Measurements from ENCODE around the gene CALCR.
"Not testable (repeated sequence)": the region's sequence is repeated elsewhere in the genome, so short reads cannot be mapped to it uniquely, and the experiment has no call there.

Gene CALCR

DNA sequence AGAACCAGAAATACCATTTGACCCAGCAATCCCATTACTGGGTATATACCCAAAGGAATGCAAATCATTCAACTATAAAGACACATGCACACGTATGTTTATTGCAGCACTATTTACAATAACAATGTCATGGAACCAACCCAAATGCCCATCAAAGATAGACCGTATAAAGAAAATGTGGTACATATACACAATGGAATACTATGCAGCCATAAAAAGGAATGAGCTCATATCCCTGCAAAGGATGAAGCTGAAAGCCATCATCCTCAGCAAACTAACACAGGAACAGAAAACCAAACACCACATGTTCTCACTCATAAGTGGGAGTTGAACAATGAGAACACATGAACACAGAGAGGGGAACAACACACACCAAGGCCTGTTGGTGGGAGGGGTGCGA lies 82.7 kb downstream of the CALCR start:
- H3K9me3 ChIP-seq (ENCODE audit: control insufficient read depth, insufficient read depth, low read length); H3K4me3 ChIP-seq (ENCODE audit: low read depth, low read length); H3K4me1 ChIP-seq (ENCODE audit: control insufficient read depth, insufficient read depth, low read length); H3K9ac ChIP-seq (ENCODE audit: low read depth, low read length); H3K36me3 ChIP-seq (ENCODE audit: control insufficient read depth, insufficient read depth, low read length); H3K27me3 ChIP-seq (ENCODE audit: control insufficient read depth, insufficient read depth, low read length): not testable (repeated sequence)

DNA sequence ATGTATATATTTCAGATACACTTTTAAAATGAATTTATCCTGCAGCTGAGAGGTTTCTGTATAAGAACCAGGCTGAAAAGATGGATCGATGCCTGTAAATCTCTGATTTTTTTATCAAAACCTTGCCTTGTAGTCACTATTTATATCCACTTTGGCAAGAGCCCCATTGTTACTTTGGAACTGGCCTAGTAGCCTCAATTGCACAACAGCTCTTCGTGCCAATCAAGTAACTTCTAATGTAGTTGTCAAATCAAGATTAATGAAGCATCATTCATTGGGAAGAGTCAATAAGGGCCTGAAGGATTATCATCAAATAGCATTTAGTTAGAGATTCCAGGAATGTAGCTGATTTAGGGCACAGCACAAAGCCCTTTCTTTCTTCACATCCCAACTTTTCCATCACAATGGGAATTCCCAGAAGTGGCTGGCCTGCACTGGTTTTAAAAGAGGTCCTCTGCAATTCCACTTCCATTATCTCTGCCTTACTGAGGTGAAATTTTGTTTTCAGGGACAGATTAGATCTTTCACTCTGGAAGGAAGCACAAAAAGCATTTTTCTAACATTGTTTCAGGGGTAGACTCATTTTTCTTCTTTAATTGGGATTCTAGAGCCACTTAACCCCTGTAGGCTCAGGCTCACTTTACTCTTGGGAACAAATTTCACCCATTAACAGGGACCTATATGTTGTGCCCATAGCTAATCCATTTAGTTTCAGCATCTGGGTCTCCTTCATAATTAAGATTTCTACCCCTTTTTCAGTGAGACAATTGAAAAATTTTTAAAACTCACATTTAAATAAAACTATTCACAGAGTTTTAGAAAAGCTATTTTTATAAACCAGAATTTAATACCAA lies 97.8 kb downstream of the CALCR start:
- Histone ChIP-seq H3K4me1 (ENCODE audit: control insufficient read depth, insufficient read depth, low read length) (peaks cover 22% of the 10 kb centered on the region), H3K4me3 (ENCODE audit: low read depth, low read length) (no peak overlapping the region), H3K27me3 (ENCODE audit: control insufficient read depth, insufficient read depth, low read length) (no peaks in the 10 kb centered on the region), H3K9ac (ENCODE audit: low read depth, low read length) (no peak overlapping the region), H3K9me3 (ENCODE audit: control insufficient read depth, insufficient read depth, low read length) (no peaks in the 10 kb centered on the region), H3K36me3 (ENCODE audit: control insufficient read depth, insufficient read depth, low read length) (no peaks in the 10 kb centered on the region)

DNA sequence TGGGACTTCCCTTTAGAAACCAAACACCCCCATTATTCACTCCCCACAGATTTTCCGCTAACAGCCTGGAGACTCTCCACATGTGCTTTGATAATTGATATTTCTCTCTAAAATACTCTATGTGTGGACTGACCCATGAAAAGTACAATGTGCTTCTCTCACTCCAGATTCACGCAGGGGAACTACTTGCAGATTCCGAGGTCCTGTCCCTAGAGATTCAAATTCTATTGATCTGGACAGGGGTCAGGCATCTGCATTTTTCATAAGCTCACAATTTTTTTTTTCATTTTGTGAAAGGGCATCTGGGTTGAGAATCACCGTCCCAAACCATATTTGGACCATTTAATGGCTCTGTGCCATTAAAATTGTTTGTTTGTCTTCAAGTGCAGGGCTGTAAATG lies 98.7 kb downstream of the CALCR start:
- no peaks in the 10 kb centered on the region for H3K9me3 ChIP-seq (ENCODE audit: control insufficient read depth, insufficient read depth, low read length)
- H3K36me3 ChIP-seq (ENCODE audit: control insufficient read depth, insufficient read depth, low read length), result no peaks in the 10 kb centered on the region
- H3K4me3 ChIP-seq (ENCODE audit: low read depth, low read length), result no peak overlapping the region
- no peaks in the 10 kb centered on the region for H3K27me3 ChIP-seq (ENCODE audit: control insufficient read depth, insufficient read depth, low read length)
- no peak overlapping the region for H3K9ac ChIP-seq (ENCODE audit: low read depth, low read length)
- H3K4me1 ChIP-seq (ENCODE audit: control insufficient read depth, insufficient read depth, low read length), result peaks cover 22% of the 10 kb centered on the region

DNA sequence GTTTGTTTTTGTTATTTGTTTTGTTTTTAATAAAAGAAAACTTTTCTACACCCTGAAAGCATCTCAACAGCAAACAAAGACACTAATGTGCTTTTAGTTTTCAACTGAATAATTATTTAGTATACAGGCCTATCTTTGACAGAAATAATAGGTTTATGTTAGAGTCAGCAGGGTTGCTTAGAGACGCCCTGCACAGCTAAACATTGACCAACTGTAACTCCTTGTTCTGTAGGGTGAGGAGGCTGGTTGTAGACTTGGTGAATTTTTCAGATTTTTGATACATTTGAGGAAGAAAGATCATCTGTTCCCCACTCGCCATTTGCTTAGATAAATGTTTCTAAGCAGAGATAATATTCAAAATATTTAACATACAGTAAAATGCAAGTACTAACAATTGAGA lies 103.1 kb downstream of the CALCR start:
- Histone ChIP-seq H3K9me3 (ENCODE audit: control insufficient read depth, insufficient read depth, low read length) (no peaks in the 10 kb centered on the region), H3K4me3 (ENCODE audit: low read depth, low read length) (no peak overlapping the region)

DNA sequence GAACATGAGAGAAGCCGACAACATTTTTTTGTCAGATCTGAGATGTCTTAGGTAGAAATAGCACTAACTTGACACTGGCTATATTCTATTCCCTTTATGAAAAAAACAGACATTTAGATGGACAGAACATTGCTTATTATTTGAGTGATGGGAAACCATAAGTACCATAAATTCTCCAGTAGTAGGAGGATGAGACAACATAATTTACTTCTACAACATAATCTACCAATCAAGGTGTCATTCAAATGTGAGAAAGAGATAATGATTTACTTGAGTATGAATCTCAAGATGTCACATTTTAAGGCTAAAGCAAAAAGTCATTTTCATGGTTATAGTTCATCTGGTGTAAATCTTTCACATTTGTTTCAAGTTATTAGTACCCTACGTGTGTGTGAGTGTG lies 110.8 kb downstream of the CALCR start:
- Histone ChIP-seq H3K9me3 (ENCODE audit: control insufficient read depth, insufficient read depth, low read length) (no peaks in the 10 kb centered on the region), H3K4me3 (ENCODE audit: low read depth, low read length) (no peak overlapping the region), H3K4me1 (ENCODE audit: control insufficient read depth, insufficient read depth, low read length) (no peaks in the 10 kb centered on the region), H3K36me3 (ENCODE audit: control insufficient read depth, insufficient read depth, low read length) (no peaks in the 10 kb centered on the region), H3K27me3 (ENCODE audit: control insufficient read depth, insufficient read depth, low read length) (no peaks in the 10 kb centered on the region), H3K9ac (ENCODE audit: low read depth, low read length) (no peak overlapping the region)

More for the DNA sequence above, 103.1 kb downstream of the CALCR start:
- Histone ChIP-seq H3K27me3 (ENCODE audit: control insufficient read depth, insufficient read depth, low read length) (no peaks in the 10 kb centered on the region), H3K9ac (ENCODE audit: low read depth, low read length) (no peak overlapping the region), H3K4me1 (ENCODE audit: control insufficient read depth, insufficient read depth, low read length) (peaks cover 16% of the 10 kb centered on the region), H3K36me3 (ENCODE audit: control insufficient read depth, insufficient read depth, low read length) (no peaks in the 10 kb centered on the region)

DNA sequence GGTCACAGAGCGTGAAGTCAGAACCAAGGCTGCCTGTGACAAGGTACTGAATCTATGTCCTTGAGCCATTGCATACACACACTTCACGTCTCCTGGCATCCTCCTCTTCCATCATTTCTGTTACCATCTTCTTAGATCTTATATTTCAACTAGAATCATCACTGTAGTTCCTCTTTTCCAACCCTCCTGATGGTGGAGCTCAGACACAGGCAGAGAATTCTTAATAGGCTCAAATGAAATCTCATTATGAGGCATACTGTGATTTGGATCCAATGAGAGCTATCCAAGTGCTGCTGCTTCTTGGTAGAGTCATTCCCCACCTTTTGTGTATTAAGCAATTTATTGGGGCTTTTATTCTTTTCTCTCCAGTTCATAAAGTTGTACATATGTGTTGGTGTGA lies 113.2 kb downstream of the CALCR start:
- Histone ChIP-seq H3K9ac (ENCODE audit: low read depth, low read length) (no peak overlapping the region), H3K9me3 (ENCODE audit: control insufficient read depth, insufficient read depth, low read length) (no peaks in the 10 kb centered on the region), H3K4me3 (ENCODE audit: low read depth, low read length) (no peak overlapping the region), H3K4me1 (ENCODE audit: control insufficient read depth, insufficient read depth, low read length) (no peaks in the 10 kb centered on the region), H3K36me3 (ENCODE audit: control insufficient read depth, insufficient read depth, low read length) (no peaks in the 10 kb centered on the region), H3K27me3 (ENCODE audit: control insufficient read depth, insufficient read depth, low read length) (no peaks in the 10 kb centered on the region)

DNA sequence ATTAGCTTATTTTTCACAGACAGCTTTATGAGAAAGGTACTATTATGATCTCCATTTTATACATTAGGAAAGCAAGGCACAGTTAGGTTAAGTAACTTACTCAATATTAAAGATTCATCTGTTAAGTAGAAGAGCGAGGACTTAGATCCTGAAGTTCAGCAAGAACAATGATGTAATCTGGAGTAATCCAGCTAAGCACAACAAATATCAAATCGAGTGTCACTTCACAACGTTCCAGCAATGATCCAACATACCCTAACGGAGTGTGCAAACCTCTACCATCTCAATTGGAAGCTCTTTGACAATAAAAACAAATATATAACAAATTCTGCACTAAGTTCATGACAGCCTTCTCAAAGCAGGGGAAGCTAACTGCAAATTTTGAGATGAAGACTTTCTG lies 121.3 kb downstream of the CALCR start:
- H3K9ac ChIP-seq (ENCODE audit: low read depth, low read length), result no peak overlapping the region
- H3K4me3 ChIP-seq (ENCODE audit: low read depth, low read length), result no peak overlapping the region
- H3K36me3 ChIP-seq (ENCODE audit: control insufficient read depth, insufficient read depth, low read length), result no peaks in the 10 kb centered on the region
- H3K9me3 ChIP-seq (ENCODE audit: control insufficient read depth, insufficient read depth, low read length), result no peaks in the 10 kb centered on the region
- no peaks in the 10 kb centered on the region for H3K27me3 ChIP-seq (ENCODE audit: control insufficient read depth, insufficient read depth, low read length)
- no peaks in the 10 kb centered on the region for H3K4me1 ChIP-seq (ENCODE audit: control insufficient read depth, insufficient read depth, low read length)

DNA sequence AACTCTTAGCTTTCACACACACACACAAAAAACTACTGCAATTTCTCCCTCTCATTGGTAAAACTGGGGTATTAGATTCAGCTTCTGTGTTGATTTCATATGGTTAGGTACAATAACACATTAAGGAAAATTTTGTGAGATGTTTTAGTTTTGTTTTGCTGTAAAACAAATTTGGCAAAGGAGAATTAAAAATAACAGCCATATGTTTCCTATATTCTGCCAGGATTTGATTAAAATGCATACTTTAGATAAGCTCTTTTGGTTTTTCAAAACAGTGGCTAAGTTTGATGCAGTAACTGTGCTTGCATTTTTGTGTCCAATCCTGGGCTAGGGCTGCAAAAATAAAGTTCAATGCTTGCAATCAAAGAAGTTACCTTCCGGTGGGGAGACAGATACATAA lies 126.3 kb downstream of the CALCR start:
- Histone ChIP-seq H3K4me1 (ENCODE audit: control insufficient read depth, insufficient read depth, low read length) (no peaks in the 10 kb centered on the region), H3K27me3 (ENCODE audit: control insufficient read depth, insufficient read depth, low read length) (no peaks in the 10 kb centered on the region), H3K9me3 (ENCODE audit: control insufficient read depth, insufficient read depth, low read length) (no peaks in the 10 kb centered on the region), H3K4me3 (ENCODE audit: low read depth, low read length) (no peak overlapping the region), H3K36me3 (ENCODE audit: control insufficient read depth, insufficient read depth, low read length) (no peaks in the 10 kb centered on the region), H3K9ac (ENCODE audit: low read depth, low read length) (no peak overlapping the region)

DNA sequence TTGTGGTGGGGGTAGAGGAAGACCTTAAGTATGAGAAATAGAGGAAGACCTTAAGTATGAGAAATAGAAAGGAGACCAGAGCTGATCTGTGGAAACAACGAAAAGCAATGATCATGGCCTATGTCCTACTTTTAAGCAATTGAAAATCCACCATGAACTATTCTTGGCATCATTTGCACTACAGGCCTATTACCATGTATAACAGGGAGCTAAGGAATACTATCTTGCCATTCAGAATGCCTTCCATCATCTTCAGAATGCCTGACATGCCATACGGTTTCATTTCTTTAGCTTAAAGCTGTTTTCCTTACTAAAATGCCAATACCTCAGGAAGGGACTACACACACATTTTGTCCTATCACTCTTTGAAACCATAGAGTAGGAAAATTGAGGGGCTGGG lies 127.0 kb downstream of the CALCR start:
- Histone ChIP-seq H3K4me1 (ENCODE audit: control insufficient read depth, insufficient read depth, low read length) (no peaks in the 10 kb centered on the region), H3K4me3 (ENCODE audit: low read depth, low read length) (no peak overlapping the region), H3K9ac (ENCODE audit: low read depth, low read length) (no peak overlapping the region), H3K27me3 (ENCODE audit: control insufficient read depth, insufficient read depth, low read length) (no peaks in the 10 kb centered on the region), H3K36me3 (ENCODE audit: control insufficient read depth, insufficient read depth, low read length) (no peaks in the 10 kb centered on the region), H3K9me3 (ENCODE audit: control insufficient read depth, insufficient read depth, low read length) (no peaks in the 10 kb centered on the region)

DNA sequence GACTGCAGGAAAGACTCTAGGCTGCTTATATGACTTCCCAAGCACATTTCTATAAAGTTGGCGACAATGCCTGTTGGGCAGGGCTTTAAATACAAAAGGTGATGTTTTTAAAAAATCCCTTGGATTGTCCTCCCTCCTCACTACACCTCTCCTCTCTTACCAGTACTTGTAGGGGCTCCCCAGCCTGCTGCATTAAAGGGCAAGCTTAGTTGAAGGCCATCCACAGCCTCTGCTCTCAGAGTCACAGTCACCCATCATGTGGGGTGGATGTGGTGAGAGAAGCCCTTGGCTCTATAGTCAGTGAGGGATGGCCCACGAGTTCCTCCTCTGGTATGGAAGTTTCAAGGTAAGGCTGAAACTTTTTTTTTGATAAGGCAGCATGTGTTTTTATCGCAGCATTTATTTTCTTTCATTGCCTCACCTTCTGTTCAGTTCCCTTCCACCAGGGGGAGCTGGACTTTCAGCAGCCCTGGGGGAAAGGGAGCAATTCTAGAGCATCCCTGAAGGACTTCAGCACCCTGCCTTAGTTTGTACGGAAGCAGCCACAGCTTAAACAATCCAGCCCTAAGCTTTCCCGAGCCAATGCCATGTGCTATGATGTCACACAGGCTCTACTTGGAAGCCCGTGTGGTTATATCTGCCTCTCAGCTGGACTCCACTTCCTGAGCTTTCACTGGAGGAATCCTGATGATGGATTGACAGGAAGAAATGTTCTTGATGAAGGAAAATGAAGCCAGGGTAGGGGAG lies 131.9 kb downstream of the CALCR start:
- H3K36me3 ChIP-seq (ENCODE audit: control insufficient read depth, insufficient read depth, low read length), result no peaks in the 10 kb centered on the region
- no peaks in the 10 kb centered on the region for H3K9me3 ChIP-seq (ENCODE audit: control insufficient read depth, insufficient read depth, low read length)
- H3K4me3 ChIP-seq (ENCODE audit: low read depth, low read length), result no peak overlapping the region
- no peaks in the 10 kb centered on the region for H3K27me3 ChIP-seq (ENCODE audit: control insufficient read depth, insufficient read depth, low read length)
- H3K4me1 ChIP-seq (ENCODE audit: control insufficient read depth, insufficient read depth, low read length), result no peaks in the 10 kb centered on the region
- H3K9ac ChIP-seq (ENCODE audit: low read depth, low read length), result no peak overlapping the region

DNA sequence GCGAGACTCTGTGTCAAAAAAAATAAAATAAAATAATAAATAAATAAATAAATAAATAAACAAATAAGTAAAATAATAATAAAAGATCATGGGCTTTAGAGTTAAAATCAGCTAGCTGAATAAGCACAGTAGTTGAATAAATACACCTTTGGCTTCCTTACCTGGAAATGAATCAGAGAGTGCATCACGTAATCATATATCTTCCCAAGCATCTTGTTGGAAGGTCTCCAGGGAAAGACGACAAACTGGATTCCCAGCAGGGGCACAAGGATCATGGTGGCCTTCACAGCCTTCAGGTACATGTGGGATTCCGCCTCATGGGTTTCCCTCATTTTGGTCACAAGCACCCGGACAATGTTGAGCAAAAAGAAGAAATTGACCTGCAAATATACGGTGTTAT lies 138.7 kb downstream of the CALCR start:
- no peak overlapping the region for H3K9ac ChIP-seq (ENCODE audit: low read depth, low read length)
- no peaks in the 10 kb centered on the region for H3K27me3 ChIP-seq (ENCODE audit: control insufficient read depth, insufficient read depth, low read length)
- H3K9me3 ChIP-seq (ENCODE audit: control insufficient read depth, insufficient read depth, low read length), result no peaks in the 10 kb centered on the region
- no peaks in the 10 kb centered on the region for H3K36me3 ChIP-seq (ENCODE audit: control insufficient read depth, insufficient read depth, low read length)
- no peak overlapping the region for H3K4me3 ChIP-seq (ENCODE audit: low read depth, low read length)
- H3K4me1 ChIP-seq (ENCODE audit: control insufficient read depth, insufficient read depth, low read length), result no peaks in the 10 kb centered on the region

DNA sequence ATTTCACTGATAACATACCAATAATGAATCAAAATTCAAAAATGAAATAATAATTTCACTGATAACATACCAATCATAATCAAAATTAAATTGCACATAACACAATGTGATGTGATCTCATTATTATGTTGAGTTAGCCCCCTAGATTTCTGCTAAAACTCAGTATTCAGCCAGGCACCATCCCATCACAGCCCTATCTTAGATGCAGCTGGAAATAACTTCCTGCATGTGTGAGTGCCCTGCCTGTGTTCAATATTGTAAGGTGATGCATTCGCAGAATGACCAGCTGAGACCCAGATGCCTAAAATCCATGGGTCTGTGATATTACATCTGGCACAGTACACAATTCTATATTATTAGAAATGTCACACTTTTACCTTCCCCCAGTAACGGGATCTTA lies 142.4 kb downstream of the CALCR start:
- H3K4me3 ChIP-seq (ENCODE audit: low read depth, low read length), result no peak overlapping the region
- no peaks in the 10 kb centered on the region for H3K36me3 ChIP-seq (ENCODE audit: control insufficient read depth, insufficient read depth, low read length)
- H3K9me3 ChIP-seq (ENCODE audit: control insufficient read depth, insufficient read depth, low read length), result no peaks in the 10 kb centered on the region
- no peaks in the 10 kb centered on the region for H3K4me1 ChIP-seq (ENCODE audit: control insufficient read depth, insufficient read depth, low read length)
- no peaks in the 10 kb centered on the region for H3K27me3 ChIP-seq (ENCODE audit: control insufficient read depth, insufficient read depth, low read length)
- H3K9ac ChIP-seq (ENCODE audit: low read depth, low read length), result no peak overlapping the region

All from iPS-15b (cell line).